ENCODE data around the gene C6orf163. TPM values are rescaled to one million over a fixed set of nuclear protein-coding genes. Genes with fewer than 3 reads are reported as not detected.

C6orf163 gene
- total RNA-seq, 1 experiment from 2014 or later, result 1.2 TPM

DNA sequence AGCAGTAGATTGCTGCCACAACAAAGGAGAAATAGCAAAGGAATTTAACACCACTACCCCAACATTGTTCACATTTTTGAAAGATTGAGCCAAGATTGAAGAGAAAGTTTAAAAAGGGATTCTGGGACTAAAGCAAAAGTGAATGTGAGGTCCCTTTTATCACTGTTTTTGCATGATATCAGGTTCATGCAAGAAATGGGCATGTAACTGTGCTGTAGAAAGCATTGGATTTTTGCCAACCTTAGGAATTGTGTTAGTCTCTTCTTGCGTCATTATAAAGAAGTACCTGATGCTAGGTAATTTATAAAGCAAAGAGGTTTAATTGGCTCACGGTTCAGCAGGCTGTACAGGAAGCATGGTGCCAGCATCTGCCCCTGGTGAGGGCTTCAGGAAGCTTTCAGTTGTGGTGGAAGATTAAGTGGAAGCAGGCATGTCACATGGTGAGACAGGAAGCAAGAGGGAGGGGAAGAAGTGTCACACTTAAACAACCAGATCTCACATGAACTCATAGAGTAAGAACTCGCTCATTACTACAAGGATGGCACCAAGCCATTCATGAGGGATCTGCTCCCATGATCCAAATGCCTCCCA lies 10.9 kb upstream of the C6orf163 start:
- Histone ChIP-seq H4K20me1 (ENCODE audit: control insufficient read depth, insufficient read depth, insufficient read length) (no peaks in the 10 kb centered on the region), H2BK12ac (ENCODE audit: insufficient read length, low read depth, low read length) (no peak overlapping the region), H4K5ac (ENCODE audit: insufficient read length, low read depth, low read length) (no peak overlapping the region), H3K27ac (ENCODE audit: insufficient read length, low read depth, low read length) (no peak overlapping the region), H2BK5ac (ENCODE audit: insufficient read length, low read length) (no peak overlapping the region), H3K27me3 (ENCODE audit: insufficient read depth, low read length) (no peaks in the 10 kb centered on the region), H3K4ac (ENCODE audit: low read depth, low read length) (no peak overlapping the region), H3K23ac (ENCODE audit: insufficient read length, low read depth, low read length) (no peak overlapping the region), H3K79me2 (ENCODE audit: insufficient read depth, low read length) (no peaks in the 10 kb centered on the region), H3K18ac (ENCODE audit: insufficient read length, low read depth, low read length) (no peak overlapping the region), H3K4me2 (ENCODE audit: insufficient read depth, insufficient read length, low read length) (no peak overlapping the region), H4K91ac (ENCODE audit: insufficient read length, low read depth, low read length) (no peak overlapping the region), H3K4me1 (ENCODE audit: insufficient read depth, low read length) (no peaks in the 10 kb centered on the region; the same call in 1 of the 2 replicates), H2BK120ac (ENCODE audit: low read depth, low read length, poor library complexity, severe bottlenecking) (no peak overlapping the region), H3K9me3 (ENCODE audit: control insufficient read depth, low read depth, low read length) (no peaks in the 10 kb centered on the region), H2BK15ac (ENCODE audit: low read depth, low read length) (no peak overlapping the region), H3K9ac (ENCODE audit: extremely low read depth, insufficient read length, low read length) (no peak overlapping the region), H4K8ac (replicated peaks; ENCODE audit: insufficient read length, low read depth, low read length) (no peak overlapping the region), H3K56ac (ENCODE audit: insufficient read length, low read depth, low read length) (no peak overlapping the region), H3K14ac (ENCODE audit: insufficient read depth, low read length) (no peak overlapping the region), H2AFZ (ENCODE audit: low read length) (no peak overlapping the region), H3K23me2 (ENCODE audit: insufficient read length, low read depth, low read length, poor library complexity, severe bottlenecking) (peaks cover 2% of the 10 kb centered on the region), H3K79me1 (ENCODE audit: insufficient read depth, low read depth, low read length, poor library complexity, severe bottlenecking) (no peaks in the 10 kb centered on the region), H2BK20ac (ENCODE audit: low read depth, low read length, poor library complexity, severe bottlenecking) (no peak overlapping the region), H3T11ph (ENCODE audit: low read length) (no peak overlapping the region), H2AK5ac (ENCODE audit: insufficient read length, low read length) (no peak overlapping the region)
- H3K9me3 Mint-ChIP-seq, result no peaks in the 10 kb centered on the region
- H3K4me1 Mint-ChIP-seq, result peaks cover 28 to 36% of the 10 kb centered on the region in 2 experiments
- TF ChIP-seq, protein P1, sequence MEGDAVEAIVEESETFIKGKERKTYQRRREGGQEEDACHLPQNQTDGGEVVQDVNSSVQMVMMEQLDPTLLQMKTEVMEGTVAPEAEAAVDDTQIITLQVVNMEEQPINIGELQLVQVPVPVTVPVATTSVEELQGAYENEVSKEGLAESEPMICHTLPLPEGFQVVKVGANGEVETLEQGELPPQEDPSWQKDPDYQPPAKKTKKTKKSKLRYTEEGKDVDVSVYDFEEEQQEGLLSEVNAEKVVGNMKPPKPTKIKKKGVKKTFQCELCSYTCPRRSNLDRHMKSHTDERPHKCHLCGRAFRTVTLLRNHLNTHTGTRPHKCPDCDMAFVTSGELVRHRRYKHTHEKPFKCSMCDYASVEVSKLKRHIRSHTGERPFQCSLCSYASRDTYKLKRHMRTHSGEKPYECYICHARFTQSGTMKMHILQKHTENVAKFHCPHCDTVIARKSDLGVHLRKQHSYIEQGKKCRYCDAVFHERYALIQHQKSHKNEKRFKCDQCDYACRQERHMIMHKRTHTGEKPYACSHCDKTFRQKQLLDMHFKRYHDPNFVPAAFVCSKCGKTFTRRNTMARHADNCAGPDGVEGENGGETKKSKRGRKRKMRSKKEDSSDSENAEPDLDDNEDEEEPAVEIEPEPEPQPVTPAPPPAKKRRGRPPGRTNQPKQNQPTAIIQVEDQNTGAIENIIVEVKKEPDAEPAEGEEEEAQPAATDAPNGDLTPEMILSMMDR (conservative IDR thresholded peaks at IDR 0.05), result no peak
- no peak for DNase-seq
- WGBS (ENCODE audit: extremely low coverage, insufficient read length, low lambda C conversion rate), result no CpG with 5 or more reads among the region's 3 CpGs
- peaks cover 3 to 4% (median 4%) of the 10 kb centered on the region in 3 experiments; a peak in 4 of 7 replicates for H3K36me3 Mint-ChIP-seq (ENCODE audit: insufficient read depth in 1 of 3, low read depth in 3 of 3)
- no peaks in the 10 kb centered on the region for H3K27me3 Mint-ChIP-seq (ENCODE audit: low read depth)
- H3K4me3 Mint-ChIP-seq, result no peak overlapping the region
- H3K27ac Mint-ChIP-seq, result no peak overlapping the region

Measured in H9 (cell line).